Effector memory CD8-positive, alpha-beta T cell (primary cell): ENCODE measurements around the gene PKP3.
A peak's percentile ranks its signal among the peaks of the same experiment; 100 is the strongest.

Experiments
- ATAC-seq: fragments of 150-1000 bp; cut with Tn5 transposase; replicated peaks from 2 replicates; pipeline ENCODE4 v1.10.0; 2021; ENCODE audit warnings: mild to moderate bottlenecking, moderate library complexity
- DNase-seq, 3 experiments: peaks; one replicate each; pipeline ENCODE4 v3.0.0; 2021
- H3K27ac Mint-ChIP-seq, 2 donors: one replicate each; pipeline ENCODE4 v1.8.0; 2022; ENCODE audit warnings: mild to moderate bottlenecking in 2 of 2, mixed read lengths in 2 of 2, moderate library complexity in 2 of 2
- H3K27me3 Mint-ChIP-seq, 2 donors: one replicate each; pipeline ENCODE4 v1.8.0; 2022; ENCODE audit warnings: mixed read lengths in 2 of 2
- H3K36me3 Mint-ChIP-seq: one replicate; pipeline ENCODE4 v1.8.0; 2022; ENCODE audit warnings: mild to moderate bottlenecking, moderate library complexity, mixed read lengths; ENCODE audit not compliant: insufficient read depth
- H3K4me1 Mint-ChIP-seq, 2 donors: one replicate each; pipeline ENCODE4 v1.8.0; 2022; ENCODE audit warnings: low read depth in 2 of 2, mixed read lengths in 2 of 2
- H3K4me3 Mint-ChIP-seq, 2 donors: one replicate each; pipeline ENCODE4 v1.8.0; 2022; ENCODE audit warnings: mild to moderate bottlenecking in 2 of 2, mixed read lengths in 2 of 2, moderate library complexity in 2 of 2
- H3K9me3 Mint-ChIP-seq, 2 donors: one replicate each; pipeline ENCODE4 v1.8.0; 2022; ENCODE audit warnings: mixed read lengths in 2 of 2

Gene PKP3

DNA sequence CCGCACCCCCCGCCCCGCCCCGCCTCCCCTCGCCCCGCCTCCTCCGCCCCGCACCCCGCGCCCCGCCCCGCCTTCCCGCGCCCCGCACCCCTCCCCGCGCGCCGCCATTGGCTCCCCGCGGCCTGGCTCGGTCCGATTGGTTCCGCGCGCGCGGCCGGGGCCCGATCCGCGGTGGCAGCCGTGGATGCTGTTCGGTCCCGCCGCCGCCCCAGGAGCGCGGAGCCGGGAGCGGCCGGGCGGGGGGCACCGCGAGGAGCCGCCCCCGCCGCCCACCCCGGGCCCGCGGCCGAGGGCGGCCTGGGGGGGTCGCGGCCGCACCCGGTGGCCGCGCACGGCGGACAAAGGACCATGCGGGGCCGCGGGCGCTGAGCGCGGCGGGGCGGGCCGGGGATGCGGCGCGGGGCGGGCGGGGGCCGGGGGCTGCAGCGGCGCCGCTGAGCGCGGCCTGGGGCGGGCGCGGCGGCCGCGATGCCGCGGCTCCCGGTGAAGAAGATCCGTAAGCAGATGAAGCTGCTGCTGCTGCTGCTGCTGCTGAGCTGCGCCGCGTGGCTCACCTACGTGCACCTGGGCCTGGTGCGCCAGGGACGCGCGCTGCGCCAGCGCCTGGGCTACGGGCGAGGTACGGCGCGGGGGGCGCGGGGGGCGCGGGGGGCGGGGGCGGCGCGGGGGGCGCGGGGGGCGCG lies 24.5 kb upstream of the PKP3 start, which contains the start of gene B4GALNT4:
Gene B4GALNT4, plus strand, starts transcription at position 164 of the 683 bp plus-strand sequence. Its CDS starts 305 bp downstream, at position 469.
- Mint-ChIP-seq H3K27me3 (peaks cover 24 to 64% of the 10 kb centered on the region in 2 donors), H3K27ac (no peak within 1 kb of the TSS), H3K4me1 (peaks cover 18 to 24% of the 10 kb centered on the region in 2 donors), H3K36me3 (no peaks in the 10 kb centered on the region), H3K4me3 (peak within 1 kb of the TSS; percentile 78 to 79), H3K9me3 (no peaks in the 10 kb centered on the region)
- ATAC-seq (peak; percentile 66), DNase-seq (no peak)

DNA sequence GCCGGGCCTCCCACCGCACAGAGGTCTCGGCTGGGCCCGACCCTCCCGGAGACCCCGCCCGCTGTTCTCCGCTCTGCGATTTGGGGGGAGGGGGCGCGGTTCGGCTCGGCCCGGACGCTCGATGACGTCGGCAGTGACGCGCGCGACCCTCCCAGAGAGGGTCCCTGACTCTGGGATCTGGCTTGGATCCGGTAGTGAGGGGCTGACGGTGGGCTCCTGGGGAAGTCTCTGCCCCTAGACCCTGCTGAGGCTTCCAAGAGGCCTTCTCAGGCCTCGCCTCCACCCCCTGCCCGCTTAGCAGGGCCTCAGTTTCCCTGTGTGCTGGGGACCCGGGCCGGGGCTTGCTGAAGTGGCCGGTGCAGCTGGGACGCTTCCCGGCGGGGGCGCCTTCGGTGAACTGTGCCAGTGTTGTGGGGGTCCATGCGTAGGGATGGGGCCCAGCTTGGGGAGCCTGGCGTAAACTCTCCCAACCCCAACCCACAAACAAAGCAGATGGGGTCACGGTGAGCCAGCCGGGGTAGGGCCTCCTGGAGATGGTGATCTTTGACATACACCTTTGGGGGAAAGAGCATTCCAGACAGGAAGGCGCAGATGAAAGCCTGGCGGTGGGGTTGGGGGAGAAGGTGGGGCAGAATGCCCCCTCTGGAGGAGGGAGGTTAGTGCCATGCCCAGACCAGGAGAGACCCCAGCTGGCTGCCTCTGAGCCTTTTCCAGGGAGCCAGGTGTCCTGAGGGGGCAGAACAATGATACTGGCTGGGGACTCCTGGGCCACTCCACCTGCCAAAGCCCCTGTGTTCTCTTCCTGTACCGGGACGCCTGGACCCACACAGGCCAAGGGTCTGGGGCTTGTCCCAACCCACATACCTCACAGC lies 23.7 kb upstream of the PKP3 start:
- H3K27ac Mint-ChIP-seq, result no peak overlapping the region
- peaks cover 24 to 60% of the 10 kb centered on the region in 2 donors for H3K27me3 Mint-ChIP-seq
- peak overlapping the region; percentile 43 to 52 for H3K4me3 Mint-ChIP-seq
- no peaks in the 10 kb centered on the region for H3K36me3 Mint-ChIP-seq
- ATAC-seq (no peak), DNase-seq (no peak)
- no peaks in the 10 kb centered on the region for H3K9me3 Mint-ChIP-seq
- H3K4me1 Mint-ChIP-seq, result peaks cover 15 to 22% of the 10 kb centered on the region in 2 donors

DNA sequence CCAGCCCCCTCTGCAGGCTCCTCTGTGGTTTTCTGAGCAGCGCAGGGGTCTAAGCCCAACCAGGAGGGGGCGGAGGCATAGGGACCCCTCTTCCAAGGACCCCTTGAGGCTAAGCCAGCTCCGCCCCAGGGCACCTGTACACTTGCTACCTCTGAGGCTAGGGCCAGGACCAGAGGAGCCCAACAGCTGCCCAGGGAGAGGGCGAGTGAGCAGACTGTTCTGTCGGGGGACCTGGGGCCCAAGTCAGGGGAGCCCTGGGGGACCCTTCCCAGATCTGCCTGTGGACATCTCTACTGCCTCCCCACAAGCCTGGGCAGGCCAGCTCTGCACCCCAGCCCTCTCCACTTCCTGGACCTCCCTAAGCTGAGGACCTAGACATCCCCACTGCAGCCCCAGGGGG lies 23.0 kb upstream of the PKP3 start:
- Mint-ChIP-seq H3K9me3 (no peaks in the 10 kb centered on the region), H3K4me3 (peak overlapping the region; percentile 43 to 52), H3K4me1 (peaks cover 15 to 22% of the 10 kb centered on the region in 2 donors), H3K36me3 (no peaks in the 10 kb centered on the region), H3K27ac (peak overlapping the region in 1 of 2 donors; percentile 46), H3K27me3 (peaks cover 24 to 56% of the 10 kb centered on the region in 2 donors)
- DNase-seq (no peak), ATAC-seq (no peak)

DNA sequence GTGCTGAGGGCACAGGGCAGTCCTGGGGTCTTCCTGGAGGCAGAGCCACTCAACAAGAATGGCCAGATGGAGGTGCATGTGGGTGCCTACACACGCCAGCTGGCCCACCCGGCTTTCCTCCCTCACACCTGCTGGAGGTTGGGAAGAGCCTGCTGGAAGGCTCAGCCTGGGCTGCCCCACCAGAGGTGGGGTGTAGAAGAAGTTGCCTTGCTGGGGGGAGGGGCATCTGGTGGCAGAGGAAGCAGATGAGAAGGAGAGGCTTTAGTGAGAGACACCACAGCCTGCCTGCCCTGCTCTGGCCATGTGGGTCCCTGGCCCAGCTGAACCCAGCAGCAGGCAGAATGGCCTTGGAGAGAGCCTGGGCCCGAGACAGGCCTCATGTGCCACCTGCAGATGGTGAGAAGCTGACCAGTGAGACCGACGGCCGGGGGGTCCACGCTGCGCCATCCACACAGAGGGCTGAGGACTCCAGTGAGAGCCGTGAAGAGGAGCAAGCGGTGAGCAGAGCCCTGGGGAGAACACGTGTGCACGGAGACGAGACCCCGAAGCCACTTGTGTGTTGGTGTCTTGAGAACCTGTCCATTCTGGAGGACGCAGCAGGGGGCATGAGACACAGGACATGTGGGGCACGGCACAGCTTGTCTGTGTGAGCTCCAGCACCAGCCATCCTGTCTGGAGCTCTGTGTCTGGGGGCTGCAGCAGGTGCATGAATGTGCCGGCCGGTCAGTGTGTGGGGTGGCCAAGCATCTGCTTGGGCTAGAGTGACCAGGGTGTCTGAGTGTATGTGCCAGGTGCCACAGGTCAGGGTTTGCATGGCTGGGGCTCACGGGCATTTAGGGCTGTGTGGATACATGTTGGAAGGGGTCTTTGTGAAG lies 22.1 kb upstream of the PKP3 start:
- Mint-ChIP-seq H3K4me3 (no peak overlapping the region), H3K27me3 (peaks cover 24 to 47% of the 10 kb centered on the region in 2 donors), H3K36me3 (no peaks in the 10 kb centered on the region), H3K27ac (peak overlapping the region in 1 of 2 donors; percentile 46), H3K4me1 (peaks cover 15 to 22% of the 10 kb centered on the region in 2 donors), H3K9me3 (no peaks in the 10 kb centered on the region)
- no peak for ATAC-seq
- no peak for DNase-seq

DNA sequence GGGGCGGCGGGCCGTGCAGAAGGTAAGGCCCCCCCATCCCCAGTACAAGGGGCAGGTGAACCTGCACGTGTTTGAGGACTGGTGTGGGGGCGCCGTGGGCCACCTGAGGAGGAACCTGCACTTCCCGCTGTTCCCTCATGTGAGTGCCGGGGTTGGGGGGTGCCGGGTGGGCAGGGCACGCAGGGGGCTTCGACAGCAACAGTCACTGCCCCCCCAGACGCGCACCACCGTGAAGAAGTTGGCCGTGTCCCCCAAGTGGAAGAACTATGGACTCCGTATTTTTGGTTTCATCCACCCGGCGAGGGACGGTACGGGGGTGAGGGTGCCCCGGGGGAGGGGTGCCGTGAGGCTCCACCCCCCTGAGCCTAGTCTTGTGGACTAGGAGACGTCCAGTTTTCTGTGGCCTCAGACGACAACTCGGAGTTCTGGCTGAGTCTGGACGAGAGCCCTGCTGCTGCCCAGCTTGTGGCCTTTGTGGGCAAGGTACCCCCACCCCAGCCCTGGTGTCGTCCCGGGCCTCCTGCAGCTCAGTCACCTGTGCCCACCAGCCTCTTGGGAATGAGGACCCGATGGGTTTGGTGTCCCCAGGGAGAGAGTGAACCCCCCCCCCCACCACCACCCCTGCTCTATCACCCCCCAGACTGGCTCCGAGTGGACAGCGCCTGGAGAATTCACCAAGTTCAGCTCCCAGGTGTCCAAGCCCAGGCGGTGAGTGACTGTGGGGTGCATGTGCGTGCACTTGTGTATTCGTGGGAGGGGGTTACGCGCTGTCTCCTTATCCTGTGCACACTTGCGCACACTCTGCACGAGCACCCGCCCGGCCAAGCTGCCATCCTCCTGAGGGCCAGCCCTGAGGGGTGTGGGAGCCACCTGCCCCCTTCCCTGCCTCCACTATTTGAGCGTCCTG lies 20.9 kb upstream of the PKP3 start:
- H3K36me3 Mint-ChIP-seq, result no peaks in the 10 kb centered on the region
- DNase-seq, result no peak
- H3K27ac Mint-ChIP-seq, result no peak overlapping the region
- no peak for ATAC-seq
- peaks cover 18 to 37% of the 10 kb centered on the region in 2 donors for H3K27me3 Mint-ChIP-seq
- peaks cover 12 to 16% of the 10 kb centered on the region in 2 donors for H3K4me1 Mint-ChIP-seq
- no peaks in the 10 kb centered on the region for H3K9me3 Mint-ChIP-seq
- H3K4me3 Mint-ChIP-seq, result no peak overlapping the region

DNA sequence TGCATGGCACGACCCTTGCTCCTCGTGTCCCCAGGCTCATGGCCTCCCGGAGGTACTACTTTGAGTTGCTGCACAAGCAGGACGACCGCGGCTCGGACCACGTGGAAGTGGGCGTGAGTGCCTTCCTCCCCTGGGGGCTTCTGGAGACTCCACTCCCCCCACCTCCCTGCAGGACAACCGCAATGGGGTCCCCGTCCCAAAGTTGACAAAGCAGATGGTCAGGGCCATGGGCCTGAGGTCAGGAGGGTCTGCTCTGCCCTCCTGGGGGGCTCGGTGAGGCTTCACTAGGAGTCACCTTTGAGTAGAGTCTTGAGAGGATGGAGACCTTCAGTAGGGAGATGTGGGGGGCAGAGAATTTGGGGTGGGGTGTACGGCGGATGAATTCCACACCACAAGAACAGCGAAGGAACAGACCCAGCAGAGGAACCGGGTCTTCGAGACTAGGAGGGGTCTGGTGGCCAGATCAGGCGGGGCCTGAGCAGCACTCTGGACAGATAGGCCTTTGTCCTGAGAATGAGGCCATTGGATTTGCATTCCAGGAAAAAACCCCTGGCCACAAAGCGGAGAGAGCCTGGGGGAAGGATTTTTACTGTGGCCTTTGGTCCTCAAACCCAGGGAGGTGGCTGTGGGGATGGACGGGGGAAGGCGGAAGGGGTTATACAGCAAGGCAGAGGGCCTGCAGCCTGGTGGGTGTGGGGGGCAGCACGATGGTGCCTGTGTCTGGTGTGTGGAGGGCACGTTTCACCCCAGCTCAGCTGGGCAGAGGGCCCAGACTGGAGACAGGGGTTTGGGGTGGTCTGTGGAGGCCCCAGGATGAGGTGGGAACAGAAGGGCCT lies 20.1 kb upstream of the PKP3 start:
- H3K4me3 Mint-ChIP-seq, result no peak overlapping the region
- peaks cover 19 to 37% of the 10 kb centered on the region in 2 donors for H3K27me3 Mint-ChIP-seq
- H3K27ac Mint-ChIP-seq, result peak overlapping the region; percentile 94 to 95
- H3K9me3 Mint-ChIP-seq, result no peaks in the 10 kb centered on the region
- H3K36me3 Mint-ChIP-seq, result no peaks in the 10 kb centered on the region
- peaks cover 10 to 11% of the 10 kb centered on the region in 2 donors for H3K4me1 Mint-ChIP-seq
- no peak for ATAC-seq
- no peak for DNase-seq

DNA sequence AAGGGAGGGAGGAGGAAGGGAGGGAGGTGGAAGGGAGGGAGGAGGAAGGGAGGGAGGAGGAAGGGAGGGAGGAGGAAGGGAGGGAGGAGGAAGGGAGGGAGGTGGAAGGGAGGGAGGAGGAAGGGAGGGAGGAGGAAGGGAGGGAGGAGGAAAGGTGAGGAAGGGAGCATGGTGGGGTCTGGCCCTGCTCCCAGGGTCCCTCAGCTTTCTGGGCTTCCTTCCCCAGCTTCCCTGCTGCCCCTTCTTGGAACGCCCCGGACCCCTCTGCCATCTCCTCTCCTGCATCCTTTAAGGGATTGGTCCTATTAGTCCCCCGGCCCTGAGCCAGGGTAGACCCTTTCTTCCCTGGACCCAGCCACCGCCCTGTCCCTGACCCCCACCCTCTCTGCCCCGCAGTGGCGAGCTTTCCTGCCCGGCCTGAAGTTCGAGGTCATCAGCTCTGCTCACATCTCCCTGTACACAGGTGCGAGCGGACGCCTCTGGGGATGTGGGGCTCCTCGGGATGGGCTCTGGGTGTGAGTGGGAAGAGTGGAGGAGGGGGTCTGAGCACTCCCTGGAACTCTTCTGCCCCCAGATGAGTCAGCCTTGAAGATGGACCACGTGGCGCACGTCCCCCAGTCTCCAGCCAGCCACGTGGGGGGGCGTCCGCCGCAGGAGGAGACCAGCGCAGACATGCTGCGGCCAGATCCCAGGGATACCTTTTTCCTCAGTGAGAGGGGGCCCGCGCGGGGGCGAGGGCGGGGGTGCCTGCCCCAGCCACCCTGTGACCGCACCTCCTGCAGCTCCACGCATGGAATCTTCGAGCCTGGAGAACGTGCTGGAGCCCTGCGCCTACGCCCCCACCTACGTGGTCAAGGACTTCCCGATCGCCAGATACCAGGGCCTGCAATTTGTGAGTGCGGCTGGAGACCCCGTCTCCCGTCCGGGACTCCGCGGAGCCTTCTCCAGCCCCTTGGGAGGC lies 18.7 kb upstream of the PKP3 start:
- Mint-ChIP-seq H3K27ac (peak overlapping the region in 1 of 2 donors; percentile 28), H3K27me3 (peaks cover 16 to 34% of the 10 kb centered on the region in 2 donors), H3K36me3 (no peaks in the 10 kb centered on the region), H3K4me1 (peaks cover 10 to 11% of the 10 kb centered on the region in 2 donors), H3K4me3 (no peak overlapping the region), H3K9me3 (no peaks in the 10 kb centered on the region)
- DNase-seq, result no peak
- ATAC-seq, result no peak

DNA sequence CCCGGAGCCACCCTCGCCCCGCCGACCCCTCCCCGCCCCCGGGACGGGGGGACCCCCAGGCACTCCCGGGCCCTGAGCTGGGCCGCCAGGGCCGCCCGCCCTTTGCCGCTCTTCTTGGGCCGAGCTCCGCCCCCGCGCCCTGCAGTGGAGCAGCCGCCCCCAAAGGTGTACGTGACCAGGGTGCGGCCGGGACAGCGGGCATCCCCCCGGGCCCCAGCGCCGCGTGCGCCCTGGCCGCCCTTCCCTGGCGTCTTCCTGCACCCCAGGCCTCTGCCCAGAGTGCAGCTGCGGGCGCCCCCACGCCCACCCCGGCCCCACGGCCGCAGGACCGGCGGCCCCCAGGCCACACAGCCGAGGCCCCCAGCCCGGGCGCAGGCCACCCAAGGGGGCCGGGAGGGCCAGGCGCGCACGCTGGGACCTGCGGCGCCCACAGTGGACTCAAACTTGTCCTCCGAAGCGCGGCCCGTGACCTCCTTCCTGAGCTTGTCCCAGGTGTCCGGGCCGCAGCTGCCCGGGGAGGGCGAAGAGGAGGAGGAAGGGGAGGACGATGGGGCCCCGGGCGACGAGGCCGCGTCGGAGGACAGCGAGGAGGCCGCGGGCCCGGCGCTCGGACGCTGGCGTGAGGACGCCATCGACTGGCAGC lies 17.4 kb upstream of the PKP3 start:
- H3K9me3 Mint-ChIP-seq, result no peaks in the 10 kb centered on the region
- H3K4me1 Mint-ChIP-seq, result peaks cover 6 to 8% of the 10 kb centered on the region in 2 donors
- no peak overlapping the region for H3K27ac Mint-ChIP-seq
- H3K4me3 Mint-ChIP-seq, result no peak overlapping the region
- no peak for ATAC-seq
- no peak for DNase-seq
- H3K27me3 Mint-ChIP-seq, result peaks cover 13 to 21% of the 10 kb centered on the region in 2 donors
- no peaks in the 10 kb centered on the region for H3K36me3 Mint-ChIP-seq

DNA sequence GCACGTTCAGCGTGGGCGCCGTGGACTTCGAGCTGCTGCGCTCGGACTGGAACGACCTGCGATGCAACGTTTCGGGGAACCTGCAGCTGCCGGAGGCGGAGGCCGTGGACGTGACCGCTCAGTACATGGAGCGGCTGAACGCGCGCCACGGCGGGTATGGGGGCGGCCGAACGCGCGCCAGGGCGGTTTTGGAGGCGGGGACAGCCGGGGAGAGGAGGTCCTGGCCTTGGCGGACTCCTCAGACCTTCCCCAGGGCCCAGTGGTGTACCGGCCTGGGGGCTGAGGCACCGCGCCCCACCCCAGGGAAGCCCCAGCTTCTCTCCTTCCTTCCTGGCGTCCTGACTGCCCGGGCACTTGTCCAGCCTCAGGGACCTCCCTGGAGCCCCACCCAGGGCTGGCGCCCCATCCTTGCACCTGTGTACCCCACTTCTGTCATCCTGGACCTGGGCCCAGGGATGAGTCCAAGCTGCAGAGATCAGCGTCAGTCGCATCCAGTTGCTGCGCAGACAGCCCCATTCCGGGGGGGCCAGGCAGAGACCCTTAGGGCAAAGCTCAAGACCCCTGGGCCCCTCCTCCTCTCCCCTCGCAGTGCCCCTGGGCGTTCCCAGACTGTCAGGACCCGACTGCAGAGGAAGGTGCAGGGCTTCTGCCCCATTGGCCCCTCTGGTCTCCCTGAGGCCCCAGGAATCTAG lies 16.7 kb upstream of the PKP3 start:
- H3K27ac Mint-ChIP-seq, result no peak overlapping the region
- no peaks in the 10 kb centered on the region for H3K36me3 Mint-ChIP-seq
- H3K9me3 Mint-ChIP-seq, result no peaks in the 10 kb centered on the region
- ATAC-seq, result no peak
- H3K27me3 Mint-ChIP-seq, result peaks cover 13 to 21% of the 10 kb centered on the region in 2 donors
- H3K4me3 Mint-ChIP-seq, result no peak overlapping the region
- peaks cover 8 to 9% of the 10 kb centered on the region in 2 donors for H3K4me1 Mint-ChIP-seq
- DNase-seq, result no peak

DNA sequence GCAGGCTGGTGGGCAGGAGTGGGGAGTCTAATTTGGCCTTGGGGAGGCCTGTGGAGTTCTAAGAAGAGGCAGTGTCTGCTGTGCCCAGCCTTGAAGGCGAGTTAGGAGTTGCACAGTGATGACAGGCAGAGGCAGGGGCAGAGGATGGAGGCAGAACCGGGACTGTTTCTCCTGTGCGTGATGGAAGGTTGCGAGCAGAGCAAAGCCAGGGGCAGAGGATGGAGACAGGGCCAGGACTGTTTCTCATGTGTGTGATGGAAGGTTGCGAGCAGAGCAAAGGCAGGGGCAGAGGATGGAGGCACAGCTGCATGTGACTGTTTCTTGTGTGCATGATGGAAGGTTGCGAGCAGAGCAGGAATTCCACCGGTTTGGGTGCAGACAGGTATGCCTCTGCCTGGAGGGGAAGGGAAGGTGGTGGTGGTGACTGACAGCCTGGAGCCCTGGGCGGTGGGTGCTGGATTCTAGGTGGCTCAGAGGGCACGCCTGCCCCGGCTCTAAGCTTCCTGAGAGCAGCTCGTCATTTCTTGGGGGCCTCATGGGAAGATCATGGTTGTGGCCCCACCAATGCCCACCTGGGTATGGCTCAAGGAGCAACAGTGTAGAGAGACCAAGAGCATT lies 16.0 kb upstream of the PKP3 start:
- Mint-ChIP-seq H3K27me3 (peaks cover 13 to 20% of the 10 kb centered on the region in 2 donors), H3K27ac (no peak overlapping the region), H3K36me3 (no peaks in the 10 kb centered on the region), H3K9me3 (no peaks in the 10 kb centered on the region), H3K4me3 (no peak overlapping the region), H3K4me1 (peaks cover 8 to 9% of the 10 kb centered on the region in 2 donors)
- DNase-seq (no peak), ATAC-seq (no peak)
